ENCODE measurements around the gene PIM1.
A peak's percentile ranks its signal among the peaks of the same experiment; 100 is the strongest.

- TF ChIP-seq CTCF (IDR thresholded peaks at IDR 0.05) (peak; percentile 75 to 93 (median 88)), POLR2A (IDR thresholded peaks at IDR 0.05) (no peak)
Measured at GRCh38 chr6:37207903-37208456, 38.0 kb downstream of the PIM1 start.
